Retina (tissue), 1 donor: ENCODE measurements around the gene CHL1.
A peak's percentile ranks its signal among the peaks of the same experiment; 100 is the strongest.

Experiments used
- DNase-seq: peaks from one replicate; pipeline ENCODE4 v3.0.0-alpha.2; 2016

CHL1 gene

DNA sequence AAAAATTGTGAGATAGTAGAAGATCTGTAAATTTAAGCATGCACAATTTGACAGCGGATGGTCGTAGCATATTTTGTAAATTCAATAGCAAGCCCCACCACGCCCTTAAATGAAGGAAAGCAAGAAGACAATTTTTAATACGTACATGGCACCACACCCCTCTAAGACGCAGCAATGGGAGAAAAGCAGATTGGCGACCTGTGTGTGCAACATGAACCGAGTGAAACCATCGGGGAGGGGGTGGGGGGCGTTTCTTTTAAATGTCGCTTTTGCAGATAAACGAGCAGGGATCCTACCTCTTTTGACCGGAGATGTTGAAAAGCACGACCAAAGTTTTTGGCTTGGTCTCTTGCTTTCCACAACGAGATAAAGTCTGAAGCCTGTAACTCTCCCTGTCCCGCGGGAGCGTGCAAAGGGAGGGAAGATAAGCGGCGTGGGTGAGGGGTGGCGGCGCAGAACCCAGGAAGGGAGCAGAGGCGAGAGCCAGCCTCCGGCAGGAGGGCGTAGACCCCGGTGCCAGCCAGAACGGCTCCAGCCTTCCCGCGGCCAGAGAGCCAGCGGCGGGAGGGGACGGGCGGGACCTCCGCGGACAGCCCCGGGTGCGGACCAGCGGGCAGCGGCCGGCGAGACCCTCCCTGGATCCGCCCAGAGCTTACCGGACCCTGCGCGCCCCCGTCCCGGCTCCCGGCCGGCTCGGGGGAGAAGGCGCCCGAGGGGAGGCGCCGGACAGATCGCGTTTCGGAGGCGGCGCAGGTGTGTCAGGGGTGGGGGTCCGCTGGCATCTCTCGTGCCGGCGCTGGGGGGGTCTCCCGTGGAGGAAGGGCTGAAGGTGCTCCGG, at the start of gene CHL1:
TSS of gene CHL1 (plus strand) at position 453 of the 838 bp plus-strand sequence. CDS start 123,014 bp downstream, outside the sequence.
- DNase-seq: peak; percentile 78

GRCh38 chr3:151614-152189, 44.9 kb upstream of the CHL1 start:
- DNase-seq: no peak

DNA sequence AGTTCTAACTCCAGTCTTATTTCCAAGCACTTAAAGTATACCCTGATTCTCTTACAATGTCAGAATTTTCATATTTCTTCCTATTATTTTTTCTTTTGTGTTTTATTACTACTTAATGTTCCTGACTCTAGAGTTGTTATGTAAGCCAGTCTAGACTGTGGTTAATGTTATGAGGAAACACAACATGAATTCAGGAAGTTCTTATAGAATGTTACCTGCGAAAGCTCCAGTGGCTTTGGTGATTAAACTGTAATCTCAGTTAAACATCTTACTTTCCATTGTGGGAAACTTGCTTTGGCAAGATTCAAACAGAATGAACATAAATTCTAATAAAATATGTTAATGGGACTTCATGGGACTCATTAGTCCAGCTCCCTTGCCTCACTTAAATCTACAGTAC, 36.6 kb upstream of the CHL1 start:
- DNase-seq: no peak

- no peak for DNase-seq
Observed at GRCh38 chr3:166071-166470, 30.5 kb upstream of the CHL1 start.

GRCh38 chr3:166799-167198, 29.8 kb upstream of the CHL1 start:
- no peak for DNase-seq

DNA sequence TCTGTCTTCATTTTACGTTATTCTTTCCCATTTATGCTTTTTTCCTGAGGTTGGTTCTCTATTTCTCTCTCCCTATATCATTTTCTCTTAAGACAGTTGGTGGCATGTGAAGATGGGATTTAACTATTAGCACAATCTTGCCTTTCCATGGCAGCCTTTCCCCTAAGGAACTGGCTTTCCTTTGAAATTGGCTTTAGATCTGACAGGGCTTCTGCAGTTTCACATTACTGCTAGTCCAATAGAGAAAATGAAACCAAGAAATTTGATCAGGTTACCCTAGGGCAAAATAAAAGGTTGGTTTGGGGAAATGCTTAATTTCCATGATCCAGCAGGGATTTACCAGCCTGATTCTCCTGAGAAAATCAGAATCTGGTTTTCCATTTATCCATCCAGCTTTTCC, 22.7 kb upstream of the CHL1 start:
- no peak for DNase-seq

DNA sequence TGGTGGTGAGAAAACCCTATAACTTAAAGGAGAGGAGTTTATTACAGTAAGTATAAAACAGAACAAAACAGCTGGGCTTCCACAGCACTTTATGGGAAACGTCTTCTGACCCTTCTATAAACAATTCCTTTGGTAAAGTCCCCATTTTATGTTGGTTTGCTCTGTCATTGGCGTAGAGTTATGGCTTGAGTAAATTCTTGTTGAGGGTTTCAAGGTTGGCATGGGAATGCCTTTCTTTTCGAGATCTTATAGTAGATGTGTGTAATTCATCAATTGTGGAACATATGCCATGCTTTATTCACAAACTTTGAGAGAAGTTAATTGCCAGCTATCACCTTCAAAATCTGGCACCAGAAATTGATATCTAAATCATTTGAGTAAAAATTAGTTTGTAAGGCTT, 11.6 kb upstream of the CHL1 start:
- DNase-seq: no peak

- no peak for DNase-seq
Observed at GRCh38 chr3:192215-192929, 4.2 kb upstream of the CHL1 start.

- no peak for DNase-seq
Observed at GRCh38 chr3:194001-194400, 2.6 kb upstream of the CHL1 start.

DNA sequence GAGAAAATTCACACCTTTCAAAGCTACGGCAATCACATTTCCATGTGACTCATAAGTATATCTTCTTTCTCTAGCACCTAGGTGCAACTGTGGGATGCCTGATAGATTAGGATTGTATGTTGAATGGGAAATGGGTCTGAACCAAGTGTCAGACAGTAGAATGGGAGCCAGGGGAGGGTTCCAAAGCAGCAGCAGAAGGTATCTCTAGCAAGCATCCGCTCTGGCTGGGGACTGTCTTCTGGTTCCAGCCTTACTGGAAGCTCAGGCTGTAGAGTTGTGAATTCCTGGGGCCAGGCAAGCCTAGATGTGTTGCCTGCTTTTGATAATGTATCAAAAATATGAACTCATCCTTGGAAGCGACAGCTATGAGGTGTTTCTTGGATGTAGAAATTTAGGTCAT, 2.1 kb upstream of the CHL1 start:
- DNase-seq: no peak

DNA sequence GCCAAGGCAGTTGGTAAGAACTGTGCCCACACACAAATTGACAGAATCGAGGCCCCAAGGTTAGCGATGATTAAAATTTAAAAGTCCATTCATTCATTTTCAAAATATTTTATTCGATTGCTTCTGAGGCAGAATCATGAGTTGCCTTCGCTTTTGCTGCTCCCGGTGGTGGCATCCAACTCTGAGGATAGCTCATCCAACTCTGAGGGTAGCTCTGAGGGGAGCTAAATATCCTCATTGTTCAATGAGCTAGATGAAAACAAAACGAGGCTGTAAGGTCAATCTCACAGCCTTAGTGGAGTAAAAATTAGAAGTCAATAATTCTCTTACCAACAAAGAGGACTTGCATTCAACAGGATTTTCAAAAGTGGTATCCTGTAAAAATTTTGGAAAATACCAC, 897 bp upstream of the CHL1 start:
- no peak for DNase-seq

GRCh38 chr3:197149-197827, 725 bp downstream of the CHL1 start:
- DNase-seq: peak; percentile 77

DNA sequence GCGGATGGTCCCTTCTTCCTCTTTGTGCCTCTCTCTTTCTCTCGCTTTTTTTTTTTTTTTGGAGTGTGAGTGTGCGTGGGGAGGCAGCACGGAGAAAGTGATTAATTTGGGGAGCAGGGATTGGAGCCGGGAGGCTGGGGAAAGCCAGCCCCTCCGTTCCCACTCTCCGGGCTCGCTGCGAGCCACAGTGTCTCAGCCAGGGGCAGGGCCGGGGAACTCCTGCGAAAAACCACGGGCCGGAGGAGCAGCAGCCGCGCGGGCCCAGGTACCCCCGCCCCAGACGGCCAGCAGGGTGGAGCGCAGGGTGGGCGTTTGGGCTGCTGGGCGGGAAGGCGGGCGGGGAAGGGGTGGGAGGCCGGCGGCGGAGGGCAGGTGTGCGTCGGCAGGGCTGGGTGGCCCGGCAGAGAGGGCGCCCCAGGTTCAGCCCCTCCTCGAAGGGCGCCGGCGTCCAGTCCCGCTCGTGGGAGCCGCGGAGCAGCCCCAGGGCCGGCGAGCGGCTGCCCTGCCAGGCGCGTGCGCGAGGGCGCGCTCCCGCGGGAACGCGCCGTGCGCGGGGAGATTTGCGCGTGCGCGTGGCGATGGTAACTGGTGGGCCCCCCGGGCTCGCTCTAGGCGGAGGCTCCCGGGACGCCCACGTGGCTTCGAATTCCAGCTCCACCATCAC, 1.4 kb downstream of the CHL1 start:
- peak; percentile 60 for DNase-seq

- DNase-seq: no peak
Observed at GRCh38 chr3:199835-200234, 3.3 kb downstream of the CHL1 start.

- DNase-seq: no peak
Observed at GRCh38 chr3:200758-201325, 4.3 kb downstream of the CHL1 start.

DNA sequence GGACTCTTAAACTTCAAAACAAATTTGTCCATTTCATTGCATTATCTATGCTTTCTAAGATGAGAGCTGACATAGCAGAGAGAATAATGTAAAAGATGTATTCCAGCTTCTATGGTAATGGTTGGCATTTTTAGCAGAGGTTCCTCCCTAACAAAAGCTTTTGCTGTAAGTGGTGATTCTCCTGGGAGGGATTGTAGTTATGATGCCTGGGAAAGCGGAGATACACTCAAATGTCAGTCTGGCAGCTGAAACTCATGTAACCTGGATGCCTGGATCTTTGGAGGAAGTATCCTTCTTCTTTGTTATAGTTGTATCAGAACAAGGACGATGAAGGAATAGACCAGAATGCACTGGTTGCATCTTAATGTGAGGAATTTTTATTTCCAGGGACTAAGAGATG, 7.5 kb downstream of the CHL1 start:
- no peak for DNase-seq

DNA sequence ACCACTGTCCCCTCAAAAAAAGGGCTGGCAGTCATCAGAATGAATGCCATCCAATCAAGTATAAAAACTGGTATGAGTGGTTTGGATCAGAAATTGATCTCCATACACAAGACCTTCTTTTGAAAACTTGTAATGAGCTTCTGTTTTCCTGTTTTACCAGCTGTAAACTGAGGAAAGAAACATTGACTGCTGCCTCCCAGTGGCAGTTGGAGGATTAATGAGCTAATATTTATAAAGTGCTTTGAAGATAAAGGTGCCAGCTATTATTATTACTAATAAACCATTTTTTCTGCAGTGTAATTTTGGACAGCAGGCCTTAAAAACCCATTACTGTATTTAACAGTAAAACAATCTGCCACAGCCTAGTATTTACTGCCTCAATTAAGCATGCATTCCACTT, 11.4 kb downstream of the CHL1 start:
- no peak for DNase-seq

GRCh38 chr3:210669-211068, 14.1 kb downstream of the CHL1 start:
- no peak for DNase-seq

DNA sequence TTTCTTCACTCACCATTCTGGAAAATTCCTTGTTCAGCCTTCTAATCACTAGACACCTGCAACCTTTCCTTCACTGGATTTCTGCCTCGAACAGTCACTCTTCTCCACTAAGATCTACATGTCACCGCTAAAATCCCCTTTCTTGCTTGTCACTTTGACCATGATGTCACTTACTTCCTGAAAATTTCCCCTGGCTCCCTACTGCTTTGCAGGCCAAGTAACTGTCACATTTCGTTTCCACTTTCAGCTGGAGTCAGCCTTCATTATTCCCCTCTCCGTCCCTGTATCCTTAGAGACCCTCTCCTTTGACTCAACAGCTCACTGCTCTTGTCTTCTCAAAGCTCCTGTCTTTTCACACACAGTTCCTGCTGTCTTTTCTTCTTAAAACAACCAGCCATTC, 15.9 kb downstream of the CHL1 start:
- peak; percentile 46 for DNase-seq

DNA sequence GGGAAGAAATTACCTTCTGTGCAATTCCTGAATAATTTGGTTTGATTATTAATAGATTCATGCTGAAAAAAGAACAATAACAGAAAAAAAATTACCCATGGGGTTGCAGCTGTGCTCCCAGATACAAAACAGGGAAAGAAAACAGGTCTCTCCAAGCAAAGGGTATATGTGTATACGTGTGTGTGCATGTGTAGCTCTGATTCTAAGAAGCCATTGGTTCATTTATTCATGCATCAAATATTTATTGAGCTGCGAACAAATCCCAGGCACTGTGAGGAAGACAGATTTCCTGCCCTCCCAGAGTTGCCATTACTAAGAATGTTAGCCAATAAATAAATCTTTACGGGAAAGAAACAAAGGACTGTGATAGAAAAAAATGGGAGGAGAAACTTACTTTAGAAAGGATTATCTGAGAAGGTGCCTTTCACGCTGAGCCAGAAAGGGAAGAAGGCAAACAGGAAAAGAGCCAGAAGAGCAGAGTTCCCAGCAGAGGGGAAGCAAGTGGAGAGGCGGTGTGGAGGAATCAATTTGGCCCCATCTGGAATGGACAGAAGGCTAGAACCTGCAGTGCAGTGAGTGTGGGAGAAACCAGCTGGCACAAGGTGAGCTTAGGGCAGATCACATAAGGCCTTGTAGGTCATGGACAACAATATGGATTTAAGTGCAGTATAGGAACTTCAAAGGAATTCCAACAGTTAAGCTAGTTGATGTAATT, 20.7 kb downstream of the CHL1 start:
- no peak for DNase-seq

- DNase-seq: no peak
Observed at GRCh38 chr3:217948-218347, 21.4 kb downstream of the CHL1 start.
